HCT116 (cell line): Measurements from ENCODE around the gene PAPPA2. TPM values are rescaled to one million over a fixed set of nuclear protein-coding genes. Genes with fewer than 3 reads are reported as not detected.

ENCODE experiments used
- ATAC-seq: fragments of 200-7000 bp; cut with Tn5 transposase; 2 replicates; pipeline ENCODE4 v1.9.1; 2020; ENCODE audit warnings: mild to moderate bottlenecking, moderate library complexity
- BruUV-seq: library from RNA; stranded (reverse); fragments of 400-500 nt; replicated peaks from 2 replicates; lab custom pipeline; 2021; lab: Mats Ljungman, UMichigan
- CTCF ChIA-PET: fragments of 300-600 bp; sonication (Branson Sonifier 250); formaldehyde crosslinking; loops from one replicate; lab custom pipeline; 2021; ENCODE audit warnings: antibody characterized with exemption; lab: Charles Lee
- POLR2A ChIA-PET: fragments of 300-600, 350-600 bp; sonication (Branson Sonifier 250); formaldehyde crosslinking; loops from one replicate; lab custom pipeline; 2021; ENCODE audit warnings: antibody characterized with exemption; lab: Charles Lee
- RAD21 ChIA-PET, 2 experiments: fragments of 300-600 bp; sonication (Branson Sonifier 250); formaldehyde crosslinking; loops; one replicate each; lab custom pipeline; 2023; ENCODE audit warnings: low total read pairs in 2 of 2; ENCODE audit not compliant: uncharacterized antibody in 2 of 2, unreplicated experiment in 2 of 2, low non-redundant PET in 1 of 2; lab: Charles Lee
- DNase-seq: peaks from one replicate; pipeline ENCODE4 v3.0.0-alpha.2; 2010; ENCODE audit warnings: low read depth, low spot score
- H2AFZ ChIP-seq: fragments of 200-600 bp; shearing (Covaris generic), sonication (generic); 2 replicates; pipeline ENCODE4 v1.6.1; 2017; ENCODE audit warnings: low read depth, mixed run types, mixed read lengths, antibody characterized with exemption, low read length; ENCODE audit not compliant: poor library complexity, severe bottlenecking
- H3K27ac ChIP-seq: 2 replicates; pipeline ENCODE4 v1.5.1; 2012; ENCODE audit warnings: low read depth, low read length
- H3K27me3 ChIP-seq: fragments of 200-600 bp; sonication (generic); 2 replicates; pipeline ENCODE4 v1.6.1; 2016; ENCODE audit warnings: mixed run types, low read length, mixed read lengths; ENCODE audit not compliant: insufficient read depth
- H3K36me3 ChIP-seq, 2 experiments: fragments of 200-500 bp in 1 of 2; fragments of 200-600 bp in 1 of 2; sonication (Bioruptor generic) in 1 of 2; sonication (generic) in 1 of 2; 2 replicates each; pipeline versions ENCODE4 v1.5.1 to v1.6.1; 2014 to 2016; ENCODE audit warnings: low read length in 2 of 2, inconsistent platforms in 1 of 2, mixed read lengths in 1 of 2, mixed run types in 1 of 2; ENCODE audit not compliant: insufficient read depth in 2 of 2, control insufficient read depth in 1 of 2
- H3K4me1 ChIP-seq, 2 experiments: fragments of 200-600 bp in 1 of 2; sonication (generic) in 1 of 2; 2 replicates each; pipeline versions ENCODE4 v1.5.1 to v1.6.1; 2012 to 2017; ENCODE audit warnings: low read length in 2 of 2, inconsistent platforms in 1 of 2, mild to moderate bottlenecking in 1 of 2, mixed read lengths in 1 of 2, mixed run types in 1 of 2, moderate library complexity in 1 of 2; ENCODE audit not compliant: insufficient read depth in 2 of 2, control insufficient read depth in 1 of 2
- H3K4me2 ChIP-seq: fragments of 200-600 bp; sonication (generic); 2 replicates; pipeline ENCODE4 v1.6.1; 2017; ENCODE audit warnings: mixed run types, low read length, mixed read lengths
- H3K4me3 ChIP-seq, 2 experiments: fragments of 200-600 bp in 1 of 2; sonication (generic) in 1 of 2; replicated peaks in 1 of 2; 2 replicates each; pipeline ENCODE4 v1.5.1; 2011 to 2016; ENCODE audit warnings: low read length in 2 of 2, control low read depth in 1 of 2, low read depth in 1 of 2, mild to moderate bottlenecking in 1 of 2, mixed read lengths in 1 of 2, mixed run types in 1 of 2
- H3K79me2 ChIP-seq: fragments of 200-600 bp; sonication (generic); 2 replicates; pipeline ENCODE4 v1.6.1; 2017; ENCODE audit warnings: mild to moderate bottlenecking, mixed run types, low read length, moderate library complexity, mixed read lengths; ENCODE audit not compliant: insufficient read depth
- H3K9ac ChIP-seq: fragments of 200-600 bp; sonication (generic); 2 replicates; pipeline ENCODE4 v1.6.1; 2016; ENCODE audit warnings: low read length, mixed read lengths
- H3K9me2 ChIP-seq: fragments of 200-600 bp; sonication (generic), shearing (Covaris generic); 2 replicates; pipeline ENCODE4 v1.6.1; 2017; ENCODE audit warnings: mixed run types, mild to moderate bottlenecking, moderate library complexity; ENCODE audit not compliant: insufficient read depth
- H3K9me3 ChIP-seq, 2 experiments: fragments of 200-500 bp in 1 of 2; fragments of 200-600 bp in 1 of 2; sonication (Bioruptor generic) in 1 of 2; sonication (generic) in 1 of 2; 2 replicates each; pipeline ENCODE4 v1.6.1; 2014 to 2017; ENCODE audit warnings: low read length in 2 of 2, mixed read lengths in 2 of 2, inconsistent platforms in 1 of 2, low read depth in 1 of 2, mild to moderate bottlenecking in 1 of 2, mixed run types in 1 of 2, moderate library complexity in 1 of 2; ENCODE audit not compliant: control insufficient read depth in 1 of 2, insufficient read depth in 1 of 2
- H4K20me1 ChIP-seq: fragments of 200-600 bp; sonication (generic), shearing (Covaris generic); 2 replicates; pipeline ENCODE4 v1.6.1; 2017; ENCODE audit warnings: mixed run types, mild to moderate bottlenecking, moderate library complexity; ENCODE audit not compliant: insufficient read depth
- CBX3 ChIP-seq: IDR thresholded peaks from 2 replicates; pipeline ENCODE4 v1.6.1; 2012; ENCODE audit warnings: low read depth
- CEBPB ChIP-seq: IDR thresholded peaks from 2 replicates; pipeline ENCODE4 v1.6.1; 2012; ENCODE audit warnings: low read depth
- EGR1 ChIP-seq: IDR thresholded peaks from 2 replicates; pipeline ENCODE4 v1.6.1; 2012; ENCODE audit warnings: low read depth
- ELF1 ChIP-seq: IDR thresholded peaks from 2 replicates; pipeline ENCODE4 v1.6.1; 2012; ENCODE audit warnings: low read depth, borderline replicate concordance
- EZH2 ChIP-seq: fragments of 200-600 bp; sonication (generic); IDR thresholded peaks from 2 replicates; pipeline ENCODE4 v1.6.1; 2017; ENCODE audit warnings: antibody characterized with exemption, mixed run types
- EZH2phosphoT487 ChIP-seq: fragments of 200-600 bp; IDR thresholded peaks from 2 replicates; pipeline ENCODE4 v1.6.1; 2018; ENCODE audit warnings: antibody characterized with exemption, borderline replicate concordance
- FOSL1 ChIP-seq: IDR thresholded peaks from 2 replicates; pipeline ENCODE4 v1.6.1; 2012; ENCODE audit warnings: low read depth
- POLR2A ChIP-seq: IDR thresholded peaks from 2 replicates; pipeline ENCODE4 v1.7.0; 2011; ENCODE audit warnings: borderline replicate concordance; ENCODE audit not compliant: insufficient read depth, insufficient read length; ENCODE audit errors: extremely low read depth
- RAD21 ChIP-seq: IDR thresholded peaks from 2 replicates; pipeline ENCODE4 v1.6.1; 2012; ENCODE audit warnings: low read depth, mild to moderate bottlenecking
- SIN3A ChIP-seq: IDR thresholded peaks from 2 replicates; pipeline ENCODE4 v1.6.1; 2012; ENCODE audit warnings: low read depth
- SP1 ChIP-seq: IDR thresholded peaks from 2 replicates; pipeline ENCODE4 v1.6.1; 2012; ENCODE audit warnings: low read depth
- SRF ChIP-seq: IDR thresholded peaks from 2 replicates; pipeline ENCODE4 v1.6.1; 2012; ENCODE audit warnings: low read depth
- TCF7L2 ChIP-seq: IDR thresholded peaks from 2 replicates; pipeline ENCODE4 v1.7.0; 2011; ENCODE audit warnings: borderline replicate concordance, inconsistent platforms; ENCODE audit not compliant: insufficient read depth, insufficient read length; ENCODE audit errors: extremely low read depth
- ZFX ChIP-seq: fragments of 450-650 bp; IDR thresholded peaks from 2 replicates; pipeline ENCODE4 v1.6.1; 2017
- ZNF274 ChIP-seq: fragments of 200-500 bp; sonication (Bioruptor generic); IDR thresholded peaks from 2 replicates; pipeline ENCODE4 v1.6.1; 2014; ENCODE audit warnings: mild to moderate bottlenecking, low read depth, low read length, inconsistent platforms
- intact Hi-C: fragments of 100-400 bp; cut with micrococcal nuclease; formaldehyde crosslinking; loops from 2 replicates; pipeline ENCODE4 v1.10.0; 2022
- total RNA-seq: library from RNA; stranded (reverse); gene quantifications from one replicate; pipeline ENCODE4 v1.2.1, GENCODE V29; 2021; ENCODE audit not compliant: unreplicated experiment
- TF ChIP-seq, protein P1 (sequence below): IDR thresholded peaks from 2 replicates; pipeline ENCODE4 v1.6.1; 2012

PAPPA2 gene
- total RNA-seq, 1 experiment from 2014 or later: not detected

DNA sequence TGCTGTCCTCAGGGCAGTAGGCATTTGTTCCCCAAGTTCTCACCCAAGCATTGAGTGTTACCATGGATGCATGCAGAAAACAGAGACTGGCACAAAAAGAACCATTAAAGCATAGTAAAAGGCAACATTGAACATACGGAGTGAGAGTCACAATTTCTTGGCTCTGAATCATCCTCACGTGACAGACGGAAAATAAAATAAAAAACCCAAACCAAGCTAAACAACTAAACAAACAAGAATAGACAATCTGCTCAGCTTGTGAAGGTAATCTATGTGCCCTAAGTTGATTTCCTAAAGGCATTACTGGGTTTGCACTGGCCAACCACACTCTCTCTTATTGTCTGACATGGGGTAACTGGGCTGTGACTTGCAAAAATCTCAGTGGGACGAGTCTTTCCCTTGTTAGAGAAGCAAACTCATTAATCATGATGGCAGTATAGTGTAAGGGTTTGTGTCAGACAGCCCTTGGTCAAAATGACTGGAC lies 395.5 kb downstream of the PAPPA2 start:
- intact Hi-C loops: no loop called here
- BruUV-seq: no TSS peak
- Histone ChIP-seq H3K9me3 (no peaks in the 10 kb centered on the region), H4K20me1 (no peaks in the 10 kb centered on the region), H3K4me1 (no peaks in the 10 kb centered on the region), H3K9me2 (no peaks in the 10 kb centered on the region), H2AFZ (no peak overlapping the region), H3K36me3 (no peaks in the 10 kb centered on the region), H3K9ac (no peak overlapping the region), H3K4me3 (no peak overlapping the region), H3K4me2 (no peak overlapping the region), H3K27me3 (peaks cover 11% of the 10 kb centered on the region; the same call in 1 of the 2 replicates)
- ATAC-seq (no peak), DNase-seq (no peak)
- CTCF ChIA-PET: no interaction called here
- POLR2A ChIA-PET: no interaction called here
- RAD21 ChIA-PET: no interaction called here
- no peak for TF ChIP-seq SIN3A
- no peak for TF ChIP-seq SP1
- no peak for TF ChIP-seq ELF1
- TF ChIP-seq RAD21: no peak
- TF ChIP-seq EZH2phosphoT487: no peak
- TF ChIP-seq EGR1: no peak
- no peak for TF ChIP-seq EZH2
- no peak for TF ChIP-seq TCF7L2
- no peak for TF ChIP-seq SRF
- TF ChIP-seq CBX3: no peak
- TF ChIP-seq, all 23 proteins: peak for 0
- no peak overlapping the region for H3K27ac ChIP-seq
- H3K79me2 ChIP-seq: no peaks in the 10 kb centered on the region

- RAD21 ChIA-PET: no interaction called here
- Histone ChIP-seq H2AFZ (no peak overlapping the region), H3K27ac (no peak overlapping the region), H3K4me2 (no peak overlapping the region), H3K36me3 (no peaks in the 10 kb centered on the region), H3K9me3 (no peaks in the 10 kb centered on the region), H3K9ac (no peak overlapping the region), H3K4me3 (no peak overlapping the region), H3K79me2 (no peaks in the 10 kb centered on the region), H3K27me3 (no peaks in the 10 kb centered on the region), H3K4me1 (no peaks in the 10 kb centered on the region), H4K20me1 (no peaks in the 10 kb centered on the region), H3K9me2 (no peaks in the 10 kb centered on the region)
- intact Hi-C loops: no loop called here
- no TSS peak for BruUV-seq
- no peak for ATAC-seq
- POLR2A ChIA-PET: no interaction called here
- CTCF ChIA-PET: no interaction called here
- DNase-seq: no peak
- no peak for TF ChIP-seq CEBPB
- no peak for TF ChIP-seq FOSL1
- no peak for TF ChIP-seq ZFX
- no peak for TF ChIP-seq EZH2phosphoT487
- no peak for TF ChIP-seq SIN3A
- TF ChIP-seq POLR2A: no peak
- no peak for TF ChIP-seq ELF1
- TF ChIP-seq SP1: no peak
- no peak for TF ChIP-seq ZNF274
- TF ChIP-seq, protein P1, sequence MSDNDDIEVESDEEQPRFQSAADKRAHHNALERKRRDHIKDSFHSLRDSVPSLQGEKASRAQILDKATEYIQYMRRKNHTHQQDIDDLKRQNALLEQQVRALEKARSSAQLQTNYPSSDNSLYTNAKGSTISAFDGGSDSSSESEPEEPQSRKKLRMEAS: no peak
- TF ChIP-seq EGR1: no peak
- TF ChIP-seq RAD21: no peak
- no peak for TF ChIP-seq CBX3
- no peak for TF ChIP-seq TCF7L2
- no peak for TF ChIP-seq EZH2
Observed at GRCh38 chr1:176863613-176864012, 400.6 kb downstream of the PAPPA2 start.
